A673 (cell line): ENCODE measurements around the gene LRP1B. TPM values are rescaled to one million over a fixed set of nuclear protein-coding genes. Genes with fewer than 3 reads are reported as not detected.

Source experiments
- BruUV-seq: library from RNA; stranded (reverse); fragments of 400-500 nt; replicated peaks from 2 replicates; lab custom pipeline; 2021; lab: Mats Ljungman, UMichigan
- CTCF ChIA-PET: fragments of 300-600 bp; sonication (Branson Sonifier 250); formaldehyde crosslinking; loops from one replicate; lab custom pipeline; 2022; ENCODE audit warnings: antibody characterized with exemption; lab: Charles Lee
- POLR2A ChIA-PET: fragments of 300-600 bp; sonication (Branson Sonifier 250); formaldehyde crosslinking; loops from one replicate; lab custom pipeline; 2022; ENCODE audit warnings: antibody characterized with exemption; ENCODE audit not compliant: low non-redundant PET; lab: Charles Lee
- DNase-seq: peaks from one replicate; pipeline ENCODE4 v3.0.0-alpha.2; 2015; ENCODE audit warnings: low spot score
- H3K27ac ChIP-seq: fragments of 200-600 bp; sonication (generic); 2 replicates; pipeline ENCODE4 v1.5.1; 2016; ENCODE audit warnings: mixed run types, low read depth, mild to moderate bottlenecking, mixed read lengths, antibody characterized with exemption, low read length; ENCODE audit not compliant: poor library complexity, severe bottlenecking
- H3K27me3 ChIP-seq: fragments of 200-600 bp; sonication (generic); replicated peaks from 2 replicates; pipeline ENCODE4 v1.6.1; 2017; ENCODE audit warnings: mixed run types, low read depth, mild to moderate bottlenecking, mixed read lengths, antibody characterized with exemption, low read length; ENCODE audit not compliant: insufficient read depth, poor library complexity
- H3K36me3 ChIP-seq: fragments of 200-600 bp; sonication (generic); 2 replicates; pipeline ENCODE4 v1.6.1; 2016; ENCODE audit warnings: mixed run types, mild to moderate bottlenecking, mixed read lengths, antibody characterized with exemption, low read length; ENCODE audit not compliant: insufficient read depth, poor library complexity, severe bottlenecking
- H3K4me1 ChIP-seq: fragments of 200-600 bp; sonication (generic); 2 replicates; pipeline ENCODE4 v1.6.1; 2017; ENCODE audit warnings: mixed run types, mild to moderate bottlenecking, mixed read lengths, antibody characterized with exemption, low read length; ENCODE audit not compliant: insufficient read depth, poor library complexity, severe bottlenecking
- H3K4me3 ChIP-seq: fragments of 200-600 bp; sonication (generic); 2 replicates; pipeline ENCODE4 v1.5.1; 2016; ENCODE audit warnings: low read depth, mixed run types, mild to moderate bottlenecking, mixed read lengths, low read length; ENCODE audit not compliant: poor library complexity, severe bottlenecking
- H3K9me3 ChIP-seq: fragments of 200-600 bp; sonication (generic); 2 replicates; pipeline ENCODE4 v1.6.1; 2016; ENCODE audit warnings: mixed run types, low read depth, mild to moderate bottlenecking, mixed read lengths, antibody characterized with exemption, low read length; ENCODE audit not compliant: poor library complexity, severe bottlenecking
- EZH2 ChIP-seq: fragments of 200-600 bp; sonication (generic); IDR thresholded peaks from 2 replicates; pipeline ENCODE4 v1.6.1; 2017; ENCODE audit warnings: borderline replicate concordance, low read depth, mild to moderate bottlenecking, mixed read lengths, antibody characterized with exemption, low read length; ENCODE audit not compliant: poor library complexity, severe bottlenecking
- intact Hi-C: fragments of 100-400 bp; cut with micrococcal nuclease; formaldehyde crosslinking; loops from one replicate; pipeline ENCODE4 v1.10.0; 2022; ENCODE audit not compliant: unreplicated experiment
- total RNA-seq: library from RNA; stranded (reverse); gene quantifications from 2 replicates; pipeline ENCODE4 v1.2.3, GENCODE V29; 2021
- TF ChIP-seq, protein P1 (sequence below): fragments of 300-800, 200-600 bp; sonication (generic); conservative IDR thresholded peaks from 2 replicates; pipeline ENCODE4 v1.5.1; 2017; ENCODE audit warnings: low read depth, mild to moderate bottlenecking, antibody characterized with exemption, low read length, moderate library complexity, mixed read lengths

Gene LRP1B
- total RNA-seq, 1 experiment from 2014 or later: 9.9 TPM

DNA sequence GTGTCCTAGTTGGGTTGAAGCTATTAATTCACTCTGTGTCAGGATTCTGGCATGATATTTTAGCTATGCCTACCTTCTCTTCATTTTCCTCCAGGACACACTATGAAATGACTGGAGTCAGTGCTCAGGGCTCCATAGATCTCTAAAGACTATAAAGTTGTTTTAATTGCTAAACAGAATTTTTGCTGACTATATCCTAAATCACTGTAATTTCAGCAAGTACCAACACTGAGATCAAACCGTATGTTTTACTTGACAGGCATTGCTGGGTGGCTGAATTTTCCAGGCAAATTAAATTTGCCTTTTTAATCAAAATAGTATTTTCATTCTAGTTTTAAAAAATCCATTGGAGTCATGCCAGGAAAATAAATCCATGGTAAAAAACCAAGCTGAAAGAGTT is 138.1 kb downstream of the LRP1B start:
- H3K36me3 ChIP-seq: no peaks in the 10 kb centered on the region
- TF ChIP-seq, protein P1, sequence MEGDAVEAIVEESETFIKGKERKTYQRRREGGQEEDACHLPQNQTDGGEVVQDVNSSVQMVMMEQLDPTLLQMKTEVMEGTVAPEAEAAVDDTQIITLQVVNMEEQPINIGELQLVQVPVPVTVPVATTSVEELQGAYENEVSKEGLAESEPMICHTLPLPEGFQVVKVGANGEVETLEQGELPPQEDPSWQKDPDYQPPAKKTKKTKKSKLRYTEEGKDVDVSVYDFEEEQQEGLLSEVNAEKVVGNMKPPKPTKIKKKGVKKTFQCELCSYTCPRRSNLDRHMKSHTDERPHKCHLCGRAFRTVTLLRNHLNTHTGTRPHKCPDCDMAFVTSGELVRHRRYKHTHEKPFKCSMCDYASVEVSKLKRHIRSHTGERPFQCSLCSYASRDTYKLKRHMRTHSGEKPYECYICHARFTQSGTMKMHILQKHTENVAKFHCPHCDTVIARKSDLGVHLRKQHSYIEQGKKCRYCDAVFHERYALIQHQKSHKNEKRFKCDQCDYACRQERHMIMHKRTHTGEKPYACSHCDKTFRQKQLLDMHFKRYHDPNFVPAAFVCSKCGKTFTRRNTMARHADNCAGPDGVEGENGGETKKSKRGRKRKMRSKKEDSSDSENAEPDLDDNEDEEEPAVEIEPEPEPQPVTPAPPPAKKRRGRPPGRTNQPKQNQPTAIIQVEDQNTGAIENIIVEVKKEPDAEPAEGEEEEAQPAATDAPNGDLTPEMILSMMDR: no peak
- TF ChIP-seq EZH2: no peak
- no peaks in the 10 kb centered on the region for H3K4me1 ChIP-seq
- no peaks in the 10 kb centered on the region for H3K9me3 ChIP-seq
- H3K4me3 ChIP-seq: no peak overlapping the region
- intact Hi-C loops: no loop called here
- CTCF ChIA-PET: no interaction called here
- DNase-seq: no peak
- POLR2A ChIA-PET: no interaction called here
- H3K27ac ChIP-seq: no peak overlapping the region
- no TSS peak for BruUV-seq
- H3K27me3 ChIP-seq: no peaks in the 10 kb centered on the region

DNA sequence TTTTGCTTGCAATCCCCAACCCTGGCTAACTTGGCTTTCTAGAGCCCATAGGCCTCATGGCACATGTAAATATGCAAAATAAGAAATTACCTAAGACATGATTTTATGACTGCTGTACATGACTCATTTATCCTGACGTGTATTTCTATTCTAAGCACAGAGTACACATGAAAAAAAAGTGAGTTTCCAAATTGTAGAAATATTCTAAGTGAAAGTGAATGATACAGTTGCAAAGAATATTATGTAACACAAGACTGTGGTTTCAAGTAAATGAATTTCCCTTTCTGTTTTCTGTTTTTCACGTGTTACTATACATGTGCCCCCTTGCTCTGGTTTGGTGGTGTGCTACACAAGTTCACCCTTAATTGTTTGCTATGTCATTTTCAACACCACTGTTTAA is 162.4 kb downstream of the LRP1B start:
- CTCF ChIA-PET: no interaction called here
- no peaks in the 10 kb centered on the region for H3K9me3 ChIP-seq
- no peaks in the 10 kb centered on the region for H3K4me1 ChIP-seq
- TF ChIP-seq, protein P1: no peak
- no peak for TF ChIP-seq EZH2
- POLR2A ChIA-PET: no interaction called here
- no peak overlapping the region for H3K27ac ChIP-seq
- H3K27me3 ChIP-seq: no peaks in the 10 kb centered on the region
- H3K4me3 ChIP-seq: no peak overlapping the region
- H3K36me3 ChIP-seq: no peaks in the 10 kb centered on the region
- intact Hi-C loops: no loop called here
- no TSS peak for BruUV-seq
- DNase-seq: peak; percentile 10

DNA sequence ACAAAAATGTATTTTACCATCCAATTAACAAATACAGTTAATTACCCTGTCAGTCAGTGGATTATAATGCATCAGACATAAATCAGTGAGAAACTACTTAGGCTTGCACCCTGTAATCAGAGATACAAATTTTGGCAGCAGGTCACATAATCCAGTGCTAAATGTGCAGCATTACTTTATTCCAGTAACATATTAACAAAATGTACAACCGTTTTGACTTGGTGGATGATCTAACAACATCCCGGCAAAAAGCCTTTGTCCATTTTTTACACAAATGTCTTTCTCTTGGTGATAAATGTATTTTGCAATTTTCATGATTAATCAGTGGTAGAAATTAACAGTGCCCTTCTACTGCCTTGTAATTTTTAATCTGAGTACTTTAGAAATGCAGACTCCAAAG is 162.8 kb downstream of the LRP1B start:
- no peak for DNase-seq
- no peaks in the 10 kb centered on the region for H3K27me3 ChIP-seq
- H3K4me3 ChIP-seq: no peak overlapping the region
- no peaks in the 10 kb centered on the region for H3K9me3 ChIP-seq
- ChIA-PET CTCF (no interaction called here), POLR2A (no interaction called here)
- intact Hi-C loops: no loop called here
- TF ChIP-seq, protein P1: no peak
- no peaks in the 10 kb centered on the region for H3K36me3 ChIP-seq
- H3K4me1 ChIP-seq: no peaks in the 10 kb centered on the region
- BruUV-seq: no TSS peak
- H3K27ac ChIP-seq: no peak overlapping the region

DNA sequence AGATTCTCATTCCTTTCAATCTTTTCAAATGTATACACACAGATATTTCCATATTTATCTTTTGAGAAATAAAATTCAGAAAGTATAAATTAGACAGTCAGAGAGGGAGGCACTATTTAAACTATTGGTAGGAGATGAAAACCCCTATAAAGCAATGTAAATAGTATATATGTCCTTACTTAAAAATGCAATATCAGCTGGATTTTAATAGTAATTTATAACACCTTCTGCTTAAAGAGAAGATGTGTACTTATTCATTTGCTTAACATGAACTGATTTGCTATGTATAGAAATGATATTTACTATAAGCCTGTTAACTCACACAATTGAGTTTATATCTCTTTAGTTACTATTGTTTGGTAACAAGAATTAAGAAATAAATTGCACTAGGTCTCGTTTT is 163.3 kb downstream of the LRP1B start:
- BruUV-seq: no TSS peak
- no peaks in the 10 kb centered on the region for H3K9me3 ChIP-seq
- ChIA-PET CTCF (no interaction called here), POLR2A (no interaction called here)
- H3K27me3 ChIP-seq: no peaks in the 10 kb centered on the region
- H3K27ac ChIP-seq: no peak overlapping the region
- no peak for TF ChIP-seq EZH2
- TF ChIP-seq, protein P1: no peak
- no peak overlapping the region for H3K4me3 ChIP-seq
- no peaks in the 10 kb centered on the region for H3K36me3 ChIP-seq
- H3K4me1 ChIP-seq: no peaks in the 10 kb centered on the region
- no peak for DNase-seq
- intact Hi-C loops: no loop called here
